Fibroblast of the aortic adventitia (primary cell): ENCODE results near the gene RNF7. TPM values are rescaled to one million over a fixed set of nuclear protein-coding genes. Genes with fewer than 3 reads are reported as not detected.
A peak's percentile ranks its signal among the peaks of the same experiment; 100 is the strongest.

Experiments
- DNase-seq: peaks from one replicate; pipeline ENCODE4 v3.0.0-alpha.2; 2010; ENCODE audit warnings: low read depth
- H3K4me3 ChIP-seq: 2 replicates; pipeline ENCODE4 v1.5.1; 2011; ENCODE audit warnings: low read depth, mild to moderate bottlenecking, control low read depth, low read length, moderate library complexity
- small RNA-seq: library from RNA; depleted of rRNA; stranded (forward); fragments of <200 nt; gene quantifications from one replicate; pipeline ENCODE3, GENCODE V24; 2012
- total RNA-seq: library from RNA; depleted of rRNA; stranded (reverse); fragments of >200 nt; gene quantifications from 2 replicates; pipeline ENCODE4 v1.2.3, GENCODE V29; 2012; ENCODE audit warnings: low replicate concordance
- TF ChIP-seq, protein P1 (sequence below): IDR thresholded peaks from 2 replicates; pipeline ENCODE4 v1.5.1; 2011; ENCODE audit warnings: mild to moderate bottlenecking, low read length, control low read depth, inconsistent platforms; ENCODE audit not compliant: insufficient read depth

Gene RNF7
- total RNA-seq, 1 donor = 64.7 TPM

DNA sequence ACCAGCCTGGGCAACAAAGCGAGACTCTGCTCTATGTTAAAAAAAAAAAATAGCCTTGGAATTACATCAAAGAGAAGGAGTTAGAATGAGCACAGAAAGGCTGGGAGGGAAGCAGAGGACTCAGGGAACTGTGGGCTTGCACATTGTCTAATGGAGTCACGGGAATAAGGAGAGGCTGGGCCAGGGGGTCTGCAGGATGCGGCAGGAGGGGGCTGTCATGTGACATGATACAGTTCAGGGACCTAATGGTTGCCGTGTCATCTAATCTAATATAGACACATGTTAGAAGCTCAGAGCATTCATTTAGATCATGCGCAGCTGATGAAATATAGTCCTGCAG is 57.6 kb downstream of the RNF7 start:
- TF ChIP-seq, protein P1, sequence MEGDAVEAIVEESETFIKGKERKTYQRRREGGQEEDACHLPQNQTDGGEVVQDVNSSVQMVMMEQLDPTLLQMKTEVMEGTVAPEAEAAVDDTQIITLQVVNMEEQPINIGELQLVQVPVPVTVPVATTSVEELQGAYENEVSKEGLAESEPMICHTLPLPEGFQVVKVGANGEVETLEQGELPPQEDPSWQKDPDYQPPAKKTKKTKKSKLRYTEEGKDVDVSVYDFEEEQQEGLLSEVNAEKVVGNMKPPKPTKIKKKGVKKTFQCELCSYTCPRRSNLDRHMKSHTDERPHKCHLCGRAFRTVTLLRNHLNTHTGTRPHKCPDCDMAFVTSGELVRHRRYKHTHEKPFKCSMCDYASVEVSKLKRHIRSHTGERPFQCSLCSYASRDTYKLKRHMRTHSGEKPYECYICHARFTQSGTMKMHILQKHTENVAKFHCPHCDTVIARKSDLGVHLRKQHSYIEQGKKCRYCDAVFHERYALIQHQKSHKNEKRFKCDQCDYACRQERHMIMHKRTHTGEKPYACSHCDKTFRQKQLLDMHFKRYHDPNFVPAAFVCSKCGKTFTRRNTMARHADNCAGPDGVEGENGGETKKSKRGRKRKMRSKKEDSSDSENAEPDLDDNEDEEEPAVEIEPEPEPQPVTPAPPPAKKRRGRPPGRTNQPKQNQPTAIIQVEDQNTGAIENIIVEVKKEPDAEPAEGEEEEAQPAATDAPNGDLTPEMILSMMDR = no peak
- no peak for DNase-seq
- no peak overlapping the region for H3K4me3 ChIP-seq

DNA sequence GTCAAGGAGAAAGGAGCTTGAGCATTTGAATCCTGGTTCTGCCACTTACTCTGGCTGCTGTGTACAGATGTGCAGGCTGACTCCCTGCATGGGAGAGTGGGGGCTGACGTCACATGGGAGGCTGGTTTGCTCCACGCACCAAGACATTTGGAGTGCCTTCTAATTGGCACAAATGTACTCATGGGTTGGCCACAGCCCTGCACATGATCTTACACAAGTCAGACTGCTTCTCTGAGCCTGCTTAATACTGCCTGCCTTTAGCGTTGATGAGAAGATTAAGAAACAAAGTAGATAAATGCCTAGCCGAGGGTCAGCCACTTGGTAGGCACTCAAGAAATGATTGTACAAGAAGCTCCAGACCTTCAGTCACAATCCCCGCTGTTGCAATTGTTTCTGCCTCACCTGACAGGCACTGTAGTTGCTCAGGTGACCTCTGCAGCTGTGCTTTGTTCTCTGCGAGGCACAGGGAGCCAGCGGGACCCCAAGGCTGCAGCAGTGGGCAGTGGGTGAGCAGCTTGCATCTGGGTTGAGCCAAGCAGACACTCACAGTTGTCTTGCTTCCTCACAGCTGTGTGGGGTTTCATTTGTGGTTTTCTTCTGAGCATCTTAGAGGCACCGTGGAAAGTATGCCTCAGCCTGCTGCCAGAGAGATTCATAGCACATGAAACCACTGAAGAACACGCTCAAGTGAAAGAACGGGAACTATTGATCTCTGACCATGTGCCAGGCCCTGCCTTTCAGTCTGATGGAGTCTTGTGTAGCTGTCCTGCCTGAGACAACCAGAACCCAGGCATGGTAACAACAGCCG is 58.2 kb downstream of the RNF7 start:
- TF ChIP-seq, protein P1 = no peak
- DNase-seq = peak; percentile 84
- H3K4me3 ChIP-seq = no peak overlapping the region

Small RNA genes within 50 kb of the gene (small RNA-seq; reads per million reads assigned to genes)
- not detected for gene AC112771.1

Other genes starting within 250 kb of the RNF7 start
- gene GRK7, start 25.1 kb downstream of the RNF7 start, total RNA-seq = not detected in 2 replicates
- 68.4 and 70.2 TPM in 2 replicates for gene ATP1B3, start 138.3 kb downstream of the RNF7 start, total RNA-seq